GM18502 (cell line): Measurements from ENCODE around the gene ARF5.

Experiments used
- ATAC-seq: cut with Tn5 transposase; IDR thresholded peaks from one replicate; pipeline ENCODE4 v1.9.1; 2021; ENCODE audit warnings: mild to moderate bottlenecking; ENCODE audit not compliant: unreplicated experiment, poor library complexity

The ARF5 gene

GRCh38 chr7:127632276-127632910, 44.2 kb downstream of the ARF5 start:
- no peak for ATAC-seq

- peak; percentile 58 for ATAC-seq
Observed at GRCh38 chr7:127635659-127636285, 47.6 kb downstream of the ARF5 start.

- no peak for ATAC-seq
Observed at GRCh38 chr7:127638197-127638596, 50.0 kb downstream of the ARF5 start.
